HG02852 (cell line): Measurements from ENCODE around the gene PDLIM7.
A peak's percentile ranks its signal among the peaks of the same experiment; 100 is the strongest.

Source experiments
- ATAC-seq: cut with Tn5 transposase; IDR thresholded peaks from one replicate; pipeline ENCODE4 v1.9.1; 2021; ENCODE audit warnings: mild to moderate bottlenecking, moderate library complexity; ENCODE audit not compliant: unreplicated experiment

Gene PDLIM7

GRCh38 chr5:177458912-177459350 lies 38.5 kb downstream of the PDLIM7 start:
- ATAC-seq: no peak

- ATAC-seq: no peak
These were observed 39.3 kb downstream of the PDLIM7 start for GRCh38 chr5:177457852-177458681.

- peak; percentile 36 for ATAC-seq
These were observed 40.2 kb downstream of the PDLIM7 start for GRCh38 chr5:177456976-177457851.

- ATAC-seq: no peak
These were observed 40.8 kb downstream of the PDLIM7 start for GRCh38 chr5:177456591-177456964.

- peak; percentile 11 for ATAC-seq
These were observed 41.5 kb downstream of the PDLIM7 start for GRCh38 chr5:177455661-177456590.

- ATAC-seq: peak; percentile 53
These were observed 42.3 kb downstream of the PDLIM7 start for GRCh38 chr5:177455036-177455660.

- peak; percentile 35 for ATAC-seq
These were observed 42.9 kb downstream of the PDLIM7 start for GRCh38 chr5:177454397-177455035.

GRCh38 chr5:177453852-177454396 lies 43.5 kb downstream of the PDLIM7 start:
- ATAC-seq: peak; percentile 4

- ATAC-seq: no peak
These were observed 44.4 kb downstream of the PDLIM7 start for GRCh38 chr5:177452688-177453638.

- ATAC-seq: no peak
These were observed 46.6 kb downstream of the PDLIM7 start for GRCh38 chr5:177450667-177451424.

GRCh38 chr5:177449140-177450061 lies 48.0 kb downstream of the PDLIM7 start:
- no peak for ATAC-seq

GRCh38 chr5:177448244-177448950 lies 49.0 kb downstream of the PDLIM7 start:
- ATAC-seq: no peak

GRCh38 chr5:177447611-177448243 lies 49.7 kb downstream of the PDLIM7 start:
- no peak for ATAC-seq

GRCh38 chr5:177447066-177447610 lies 50.3 kb downstream of the PDLIM7 start:
- peak; percentile 35 for ATAC-seq
